Measurements from ENCODE around the gene CEP295NL.

DNA sequence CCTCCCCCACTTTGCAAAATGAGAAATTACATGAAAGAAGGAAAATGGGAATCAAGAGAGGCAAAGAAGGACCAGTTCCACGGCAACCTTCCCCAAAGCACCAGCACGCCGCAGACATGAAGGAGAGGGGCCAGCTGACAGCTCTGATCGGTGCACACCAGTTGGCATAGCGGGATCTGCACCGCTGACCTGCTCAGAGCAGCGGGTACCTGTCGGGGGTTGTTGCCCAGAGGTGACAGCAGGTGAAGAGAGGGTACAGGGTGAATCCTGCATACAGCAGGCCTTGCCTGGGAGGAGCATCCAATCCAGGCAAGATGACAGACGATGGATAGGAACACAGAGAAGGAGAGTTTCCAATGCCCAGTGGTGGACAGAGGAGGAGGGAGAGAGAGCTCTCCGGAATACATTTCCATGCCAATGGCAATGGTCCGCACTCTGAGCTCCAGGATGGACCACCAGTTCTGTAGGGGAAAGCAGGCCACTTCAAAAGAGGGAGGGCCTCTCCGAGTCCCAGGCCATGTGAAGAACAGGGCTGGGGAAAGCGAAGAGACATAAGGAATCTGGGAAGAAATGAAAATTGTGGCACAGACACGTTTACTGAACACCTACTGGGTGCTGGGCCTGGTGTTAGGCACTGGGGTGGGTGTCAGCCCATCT, 24.0 kb downstream of the CEP295NL start:
- TF ChIP-seq, protein P1, sequence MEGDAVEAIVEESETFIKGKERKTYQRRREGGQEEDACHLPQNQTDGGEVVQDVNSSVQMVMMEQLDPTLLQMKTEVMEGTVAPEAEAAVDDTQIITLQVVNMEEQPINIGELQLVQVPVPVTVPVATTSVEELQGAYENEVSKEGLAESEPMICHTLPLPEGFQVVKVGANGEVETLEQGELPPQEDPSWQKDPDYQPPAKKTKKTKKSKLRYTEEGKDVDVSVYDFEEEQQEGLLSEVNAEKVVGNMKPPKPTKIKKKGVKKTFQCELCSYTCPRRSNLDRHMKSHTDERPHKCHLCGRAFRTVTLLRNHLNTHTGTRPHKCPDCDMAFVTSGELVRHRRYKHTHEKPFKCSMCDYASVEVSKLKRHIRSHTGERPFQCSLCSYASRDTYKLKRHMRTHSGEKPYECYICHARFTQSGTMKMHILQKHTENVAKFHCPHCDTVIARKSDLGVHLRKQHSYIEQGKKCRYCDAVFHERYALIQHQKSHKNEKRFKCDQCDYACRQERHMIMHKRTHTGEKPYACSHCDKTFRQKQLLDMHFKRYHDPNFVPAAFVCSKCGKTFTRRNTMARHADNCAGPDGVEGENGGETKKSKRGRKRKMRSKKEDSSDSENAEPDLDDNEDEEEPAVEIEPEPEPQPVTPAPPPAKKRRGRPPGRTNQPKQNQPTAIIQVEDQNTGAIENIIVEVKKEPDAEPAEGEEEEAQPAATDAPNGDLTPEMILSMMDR (IDR thresholded peaks at IDR 0.05; ENCODE audit: low read depth, low read length): no peak
- TF ChIP-seq EZH2phosphoT487 (IDR thresholded peaks at IDR 0.05; ENCODE audit: low read depth): no peak
